ENCODE data around the gene AGBL5. TPM values are rescaled to one million over a fixed set of nuclear protein-coding genes. Genes with fewer than 3 reads are reported as not detected.
A peak's percentile ranks its signal among the peaks of the same experiment; 100 is the strongest.

The AGBL5 gene
- total RNA-seq, 4 donors from 2014 or later: 4.9 to 6.2 (median 5.7) TPM

DNA sequence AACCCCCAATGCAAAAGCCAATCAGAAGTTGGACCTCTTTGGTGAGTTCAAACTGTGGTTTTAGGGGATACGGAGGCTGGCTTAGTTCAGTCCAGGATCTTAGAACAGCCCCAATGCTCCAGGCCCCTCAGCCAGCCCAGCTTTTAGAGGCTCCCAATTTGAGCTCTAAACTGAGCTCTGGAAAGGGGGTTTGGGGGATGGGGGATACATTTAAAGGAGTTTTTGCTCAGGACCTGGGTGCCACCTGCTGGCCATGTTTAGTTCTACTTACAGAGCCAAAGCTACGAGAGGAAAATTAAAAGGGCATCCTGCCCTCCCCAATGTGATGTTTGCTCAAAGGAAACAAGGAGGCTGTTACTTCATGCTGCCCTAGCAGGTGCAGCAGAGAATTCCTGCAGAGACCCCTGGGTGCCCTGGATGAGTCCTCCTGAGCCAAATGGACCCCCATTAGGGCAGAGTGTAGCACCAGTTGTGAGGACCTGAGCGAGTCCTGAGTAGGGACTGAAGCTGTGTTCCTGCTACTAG, 34.6 kb upstream of the AGBL5 start:
- ATAC-seq: peak; percentile 26 to 52
- Histone ChIP-seq H3K27me3 (no peaks in the 10 kb centered on the region), H3K4me3 (no peak overlapping the region), H3K36me3 (no peaks in the 10 kb centered on the region), H3K4me1 (peaks cover 62 to 96% of the 10 kb centered on the region in 2 donors), H3K27ac (peak overlapping the region; percentile 65 to 81 (median 70)), H3K9me3 (no peaks in the 10 kb centered on the region)
- DNase-seq: peak in 1 of 2 donors; percentile 47
- in situ Hi-C loops (cut with MboI; ENCODE audit: low sequenced_read_pairs in 4 of 4) (loop anchor here (5.0 kb wide), 2 partner anchors 50 to 55 kb away; no protein-coding TSS in a partner anchor), intact Hi-C loops (cut with DNase I; ENCODE audit: low total_unique reads) (loop anchor here (1.0 kb wide), 1 partner anchor 56 kb away; no protein-coding TSS in a partner anchor)
- no peak for TF ChIP-seq POLR2A (IDR thresholded peaks at IDR 0.05)
- TF ChIP-seq, protein P1, sequence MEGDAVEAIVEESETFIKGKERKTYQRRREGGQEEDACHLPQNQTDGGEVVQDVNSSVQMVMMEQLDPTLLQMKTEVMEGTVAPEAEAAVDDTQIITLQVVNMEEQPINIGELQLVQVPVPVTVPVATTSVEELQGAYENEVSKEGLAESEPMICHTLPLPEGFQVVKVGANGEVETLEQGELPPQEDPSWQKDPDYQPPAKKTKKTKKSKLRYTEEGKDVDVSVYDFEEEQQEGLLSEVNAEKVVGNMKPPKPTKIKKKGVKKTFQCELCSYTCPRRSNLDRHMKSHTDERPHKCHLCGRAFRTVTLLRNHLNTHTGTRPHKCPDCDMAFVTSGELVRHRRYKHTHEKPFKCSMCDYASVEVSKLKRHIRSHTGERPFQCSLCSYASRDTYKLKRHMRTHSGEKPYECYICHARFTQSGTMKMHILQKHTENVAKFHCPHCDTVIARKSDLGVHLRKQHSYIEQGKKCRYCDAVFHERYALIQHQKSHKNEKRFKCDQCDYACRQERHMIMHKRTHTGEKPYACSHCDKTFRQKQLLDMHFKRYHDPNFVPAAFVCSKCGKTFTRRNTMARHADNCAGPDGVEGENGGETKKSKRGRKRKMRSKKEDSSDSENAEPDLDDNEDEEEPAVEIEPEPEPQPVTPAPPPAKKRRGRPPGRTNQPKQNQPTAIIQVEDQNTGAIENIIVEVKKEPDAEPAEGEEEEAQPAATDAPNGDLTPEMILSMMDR (IDR thresholded peaks at IDR 0.05 in 4 of 5, conservative IDR thresholded peaks at IDR 0.05 in 1 of 5): peak; percentile 72 to 89 (median 73)

DNA sequence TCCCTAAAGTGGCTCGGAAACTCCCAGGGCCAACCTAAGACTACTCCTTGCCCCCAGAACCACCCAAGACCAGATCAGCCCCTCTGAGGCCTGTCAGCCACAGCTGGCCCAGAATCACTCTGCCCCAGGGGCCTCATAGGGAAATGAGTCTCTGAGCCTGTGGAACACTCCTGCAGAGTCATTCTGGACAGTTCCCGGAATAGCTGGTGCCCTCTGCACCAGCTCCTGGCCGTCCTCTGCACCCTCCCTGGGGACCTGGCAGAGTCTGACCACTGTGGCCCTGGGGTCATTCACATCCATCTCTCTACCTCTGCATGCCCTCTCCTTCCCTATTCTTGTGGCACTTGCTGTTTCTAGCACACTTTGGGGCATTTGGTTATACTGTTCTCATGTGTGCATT, 33.3 kb upstream of the AGBL5 start:
- Histone ChIP-seq H3K9me3 (no peaks in the 10 kb centered on the region), H3K36me3 (peaks cover 0 to 11% of the 10 kb centered on the region in 2 donors), H3K27me3 (no peaks in the 10 kb centered on the region), H3K4me1 (peaks cover 54 to 87% of the 10 kb centered on the region in 2 donors), H3K27ac (peak overlapping the region in 3 of 4 donors; percentile 52 to 81 (median 67)), H3K4me3 (no peak overlapping the region)
- ATAC-seq (peak; percentile 11 to 39), DNase-seq (peak in 1 of 2 donors; percentile 44)
- intact Hi-C loops (cut with DNase I; ENCODE audit: low total_unique reads): no loop called here
- in situ Hi-C loops (cut with MboI; ENCODE audit: low sequenced_read_pairs in 4 of 4): loop anchor here (5.0 kb wide), 2 partner anchors 51 to 56 kb away; no protein-coding TSS in a partner anchor
- TF ChIP-seq, protein P1 (IDR thresholded peaks at IDR 0.05 in 4 of 5, conservative IDR thresholded peaks at IDR 0.05 in 1 of 5): no peak
- no peak for TF ChIP-seq POLR2A (IDR thresholded peaks at IDR 0.05)

DNA sequence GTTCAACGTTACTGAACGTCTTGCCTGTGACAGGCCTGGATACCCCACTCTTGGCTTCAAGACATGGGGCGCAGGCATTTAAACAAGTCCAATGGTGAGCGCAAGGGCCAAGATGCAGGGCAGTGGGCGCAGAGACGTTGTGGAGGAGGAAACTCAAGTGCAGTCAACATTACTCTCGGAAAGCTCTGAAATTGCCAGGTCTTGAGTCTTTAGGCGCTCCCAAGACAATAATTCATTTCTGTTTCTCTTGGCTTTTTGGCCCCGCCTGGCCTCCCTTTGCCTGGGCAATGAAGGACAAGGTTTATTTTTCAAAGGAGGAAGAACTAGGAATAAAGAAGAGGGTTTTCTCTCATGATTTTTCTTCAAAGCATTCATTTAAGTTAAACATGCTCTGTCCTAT, 32.0 kb upstream of the AGBL5 start:
- no peaks in the 10 kb centered on the region for H3K9me3 ChIP-seq
- peaks cover 47 to 74% of the 10 kb centered on the region in 2 donors for H3K4me1 ChIP-seq
- ATAC-seq: no peak
- DNase-seq: no peak
- TF ChIP-seq POLR2A (IDR thresholded peaks at IDR 0.05): no peak
- TF ChIP-seq, protein P1 (IDR thresholded peaks at IDR 0.05 in 4 of 5, conservative IDR thresholded peaks at IDR 0.05 in 1 of 5): no peak
- in situ Hi-C loops (cut with MboI; ENCODE audit: low sequenced_read_pairs in 4 of 4): loop anchor here (5.0 kb wide), 2 partner anchors 52 to 57 kb away; no protein-coding TSS in a partner anchor
- no peaks in the 10 kb centered on the region for H3K27me3 ChIP-seq
- H3K36me3 ChIP-seq: peaks cover 0 to 24% of the 10 kb centered on the region in 2 donors
- intact Hi-C loops (cut with DNase I; ENCODE audit: low total_unique reads): no loop called here
- peak overlapping the region in 3 of 4 donors; percentile 24 to 81 (median 61) for H3K27ac ChIP-seq
- H3K4me3 ChIP-seq: no peak overlapping the region

DNA sequence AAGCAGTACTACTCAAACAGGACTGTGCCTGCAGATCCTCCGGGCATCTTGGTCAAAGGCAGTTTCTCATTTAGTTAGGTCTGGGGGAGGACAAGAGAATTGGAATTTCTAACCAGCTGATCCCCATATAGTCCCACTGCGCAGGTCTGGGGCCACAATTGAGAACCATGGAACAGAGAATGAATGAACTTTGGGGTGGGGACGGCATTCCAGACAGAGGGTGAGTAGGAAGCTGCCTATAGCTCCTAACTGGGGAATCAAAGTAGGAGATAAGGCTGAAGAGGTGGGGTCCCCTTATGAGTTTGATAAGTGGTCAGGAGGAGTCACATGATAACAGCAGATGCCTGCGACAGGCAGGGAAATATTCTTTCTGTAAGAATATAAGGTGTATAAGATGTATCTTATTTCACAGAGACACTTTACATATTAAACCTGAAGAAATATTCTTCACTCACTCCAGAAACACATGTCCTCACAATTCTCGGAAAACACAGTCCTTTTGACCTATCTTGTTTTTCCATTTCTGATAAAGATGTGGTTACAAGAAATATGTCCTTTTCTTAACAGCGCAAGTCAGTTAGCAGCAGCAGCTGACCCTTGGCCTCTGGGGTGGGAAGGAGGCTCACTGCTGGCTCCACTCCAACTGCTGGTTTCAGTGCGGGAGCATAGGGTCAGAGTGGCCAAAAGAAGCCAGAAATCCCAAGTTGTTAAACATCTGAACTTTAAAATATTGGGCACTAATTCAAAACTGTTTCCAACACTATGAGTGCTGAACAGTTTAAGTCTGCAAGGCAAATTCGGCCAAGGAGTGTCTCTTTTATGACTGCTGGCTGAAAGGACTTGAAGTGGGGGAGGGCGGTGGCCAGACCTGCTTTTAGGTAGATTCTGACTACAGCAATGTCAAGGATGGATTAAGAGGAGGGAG, 31.3 kb upstream of the AGBL5 start:
- Histone ChIP-seq H3K27me3 (no peaks in the 10 kb centered on the region), H3K27ac (peak overlapping the region in 3 of 4 donors; percentile 24 to 81 (median 61)), H3K4me1 (peaks cover 40 to 67% of the 10 kb centered on the region in 2 donors), H3K9me3 (no peaks in the 10 kb centered on the region), H3K4me3 (no peak overlapping the region), H3K36me3 (peaks cover 0 to 26% of the 10 kb centered on the region in 2 donors)
- no peak for TF ChIP-seq POLR2A (IDR thresholded peaks at IDR 0.05)
- intact Hi-C loops (cut with DNase I; ENCODE audit: low total_unique reads) (no loop called here), in situ Hi-C loops (cut with MboI; ENCODE audit: low sequenced_read_pairs in 4 of 4) (loop anchor here (5.0 kb wide), 2 partner anchors 53 to 58 kb away; no protein-coding TSS in a partner anchor)
- ATAC-seq (no peak), DNase-seq (no peak)

Data from gastrocnemius medialis (tissue), 4 donors.